SK-N-SH treated with all-trans-retinoic acid at 6 μM for 48 hours (cell line): ENCODE measurements around the gene DPP8.

Experiments
- ATAC-seq: fragments of 200-7000 bp; cut with Tn5 transposase; 3 replicates; pipeline ENCODE4 v1.9.1; 2020; ENCODE audit warnings: mild to moderate bottlenecking, moderate library complexity
- ARNTL ChIP-seq: fragments of 450-650 bp; formaldehyde crosslinking; IDR thresholded peaks from 2 replicates; pipeline ENCODE4 v1.5.0; 2020; ENCODE audit warnings: low read depth, mild to moderate bottlenecking, moderate library complexity, borderline replicate concordance
- BACH2 ChIP-seq: fragments of 250-450 bp; sonication (Bioruptor Pico); IDR thresholded peaks from 2 replicates; pipeline ENCODE4 v1.9.0; 2021; ENCODE audit warnings: mild to moderate bottlenecking, borderline replicate concordance
- CREB5 ChIP-seq: fragments of 250-450 bp; sonication (Bioruptor Pico); IDR thresholded peaks from 2 replicates; pipeline ENCODE4 v1.5.1; 2020; ENCODE audit warnings: low read depth, mild to moderate bottlenecking, moderate library complexity
- ESRRG ChIP-seq: fragments of 250-450 bp; sonication (Bioruptor Pico); IDR thresholded peaks from 2 replicates; pipeline ENCODE4 v1.6.1; 2021; ENCODE audit warnings: mild to moderate bottlenecking
- GLIS3 ChIP-seq: fragments of 250-450 bp; sonication (Bioruptor Pico); IDR thresholded peaks from 2 replicates; pipeline ENCODE4 v1.5.0; 2020; ENCODE audit warnings: mild to moderate bottlenecking, moderate library complexity
- ISL1 ChIP-seq: fragments of 250-450 bp; sonication (Bioruptor Pico); IDR thresholded peaks from 2 replicates; pipeline ENCODE4 v2.1.2; 2022; ENCODE audit warnings: mild to moderate bottlenecking, moderate library complexity
- OSR1 ChIP-seq: fragments of 250-450 bp; sonication (Bioruptor Pico); IDR thresholded peaks from 2 replicates; pipeline ENCODE4 v1.8.0; 2022; ENCODE audit warnings: moderate library complexity, mild to moderate bottlenecking, inconsistent platforms
- PATZ1 ChIP-seq: fragments of 250-450 bp; sonication (Bioruptor Pico); IDR thresholded peaks from 2 replicates; pipeline ENCODE4 v1.8.0; 2020; ENCODE audit warnings: mild to moderate bottlenecking, moderate library complexity, borderline replicate concordance
- POU6F1 ChIP-seq: fragments of 250-450 bp; sonication (Bioruptor Pico); IDR thresholded peaks from 2 replicates; pipeline ENCODE4 v1.8.0; 2021; ENCODE audit warnings: low read depth, mild to moderate bottlenecking, moderate library complexity, borderline replicate concordance
- PPARA ChIP-seq: fragments of 250-450 bp; sonication (Bioruptor Pico); IDR thresholded peaks from 2 replicates; pipeline ENCODE4 v1.5.0; 2020; ENCODE audit warnings: mild to moderate bottlenecking, borderline replicate concordance
- SNAI2 ChIP-seq: fragments of 250-450 bp; sonication (Bioruptor Pico); IDR thresholded peaks from 2 replicates; pipeline ENCODE4 v1.5.0; 2020; ENCODE audit warnings: mild to moderate bottlenecking, moderate library complexity
- TCF4 ChIP-seq: fragments of 250-450 bp; sonication (Bioruptor Pico); IDR thresholded peaks from 2 replicates; pipeline ENCODE4 v1.8.0; 2021; ENCODE audit warnings: mild to moderate bottlenecking, moderate library complexity, borderline replicate concordance
- TOX ChIP-seq: fragments of 250-450 bp; sonication (Bioruptor Pico); IDR thresholded peaks from 2 replicates; pipeline ENCODE4 v1.8.0; 2021; ENCODE audit warnings: mild to moderate bottlenecking, moderate library complexity, borderline replicate concordance
- ZC3H10 ChIP-seq: fragments of 250-450 bp; sonication (Bioruptor Pico); IDR thresholded peaks from 2 replicates; pipeline ENCODE4 v1.5.1; 2021; ENCODE audit warnings: mild to moderate bottlenecking, moderate library complexity
- ZFP3 ChIP-seq: fragments of 250-450 bp; sonication (Bioruptor Pico); IDR thresholded peaks from 2 replicates; pipeline ENCODE4 v1.5.0; 2020; ENCODE audit warnings: mild to moderate bottlenecking, moderate library complexity
- ZNF565 ChIP-seq: fragments of 450-650 bp; formaldehyde crosslinking; conservative IDR thresholded peaks from 2 replicates; pipeline ENCODE4 v1.5.0; 2020; ENCODE audit warnings: low read depth, mild to moderate bottlenecking, moderate library complexity
- ZNF70 ChIP-seq: fragments of 450-650 bp; formaldehyde crosslinking; IDR thresholded peaks from 2 replicates; pipeline ENCODE4 v1.5.0; 2020; ENCODE audit warnings: mild to moderate bottlenecking, moderate library complexity
- ZNF8 ChIP-seq: fragments of 450-650 bp; formaldehyde crosslinking; IDR thresholded peaks from 2 replicates; pipeline ENCODE4 v1.5.0; 2020; ENCODE audit warnings: mild to moderate bottlenecking, moderate library complexity
- TF ChIP-seq, protein P1 (sequence below): fragments of 250-450 bp; sonication (Bioruptor Pico); IDR thresholded peaks from 2 replicates; pipeline ENCODE4 v1.5.1; 2021; ENCODE audit warnings: mild to moderate bottlenecking, moderate library complexity
- TF ChIP-seq, protein P2 (sequence below): fragments of 250-450 bp; sonication (Bioruptor Pico); IDR thresholded peaks from 2 replicates; pipeline ENCODE4 v1.5.0; 2020; ENCODE audit warnings: mild to moderate bottlenecking, moderate library complexity

Gene DPP8

GRCh38 chr15:65524226-65524625, 6.7 kb upstream of the DPP8 start:
- TF ChIP-seq SNAI2 (CRISPR knock-in tag): no peak
- TF ChIP-seq ZNF565: no peak
- TF ChIP-seq ZNF8 (CRISPR knock-in tag): no peak
- TF ChIP-seq, protein P1, sequence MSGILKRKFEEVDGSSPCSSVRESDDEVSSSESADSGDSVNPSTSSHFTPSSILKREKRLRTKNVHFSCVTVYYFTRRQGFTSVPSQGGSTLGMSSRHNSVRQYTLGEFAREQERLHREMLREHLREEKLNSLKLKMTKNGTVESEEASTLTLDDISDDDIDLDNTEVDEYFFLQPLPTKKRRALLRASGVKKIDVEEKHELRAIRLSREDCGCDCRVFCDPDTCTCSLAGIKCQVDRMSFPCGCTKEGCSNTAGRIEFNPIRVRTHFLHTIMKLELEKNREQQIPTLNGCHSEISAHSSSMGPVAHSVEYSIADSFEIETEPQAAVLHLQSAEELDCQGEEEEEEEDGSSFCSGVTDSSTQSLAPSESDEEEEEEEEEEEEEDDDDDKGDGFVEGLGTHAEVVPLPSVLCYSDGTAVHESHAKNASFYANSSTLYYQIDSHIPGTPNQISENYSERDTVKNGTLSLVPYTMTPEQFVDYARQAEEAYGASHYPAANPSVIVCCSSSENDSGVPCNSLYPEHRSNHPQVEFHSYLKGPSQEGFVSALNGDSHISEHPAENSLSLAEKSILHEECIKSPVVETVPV (CRISPR knock-in tag): no peak
- TF ChIP-seq ISL1: no peak
- TF ChIP-seq, all 23 proteins: peak for 0
- ATAC-seq: no peak

GRCh38 chr15:65521350-65521749, 3.9 kb upstream of the DPP8 start:
- TF ChIP-seq GLIS3 (CRISPR knock-in tag) (no peak), ZC3H10 (CRISPR knock-in tag) (no peak), ZNF565 (no peak), CREB5 (no peak), SNAI2 (CRISPR knock-in tag) (no peak), ZNF8 (CRISPR knock-in tag) (no peak), BACH2 (CRISPR knock-in tag) (no peak), OSR1 (CRISPR knock-in tag) (no peak), ISL1 (no peak), ZNF70 (CRISPR knock-in tag) (no peak), PPARA (CRISPR knock-in tag) (no peak), TCF4 (CRISPR knock-in tag) (no peak), POU6F1 (CRISPR knock-in tag) (no peak), PATZ1 (CRISPR knock-in tag) (no peak), ESRRG (CRISPR knock-in tag) (no peak)
- TF ChIP-seq, protein P2, sequence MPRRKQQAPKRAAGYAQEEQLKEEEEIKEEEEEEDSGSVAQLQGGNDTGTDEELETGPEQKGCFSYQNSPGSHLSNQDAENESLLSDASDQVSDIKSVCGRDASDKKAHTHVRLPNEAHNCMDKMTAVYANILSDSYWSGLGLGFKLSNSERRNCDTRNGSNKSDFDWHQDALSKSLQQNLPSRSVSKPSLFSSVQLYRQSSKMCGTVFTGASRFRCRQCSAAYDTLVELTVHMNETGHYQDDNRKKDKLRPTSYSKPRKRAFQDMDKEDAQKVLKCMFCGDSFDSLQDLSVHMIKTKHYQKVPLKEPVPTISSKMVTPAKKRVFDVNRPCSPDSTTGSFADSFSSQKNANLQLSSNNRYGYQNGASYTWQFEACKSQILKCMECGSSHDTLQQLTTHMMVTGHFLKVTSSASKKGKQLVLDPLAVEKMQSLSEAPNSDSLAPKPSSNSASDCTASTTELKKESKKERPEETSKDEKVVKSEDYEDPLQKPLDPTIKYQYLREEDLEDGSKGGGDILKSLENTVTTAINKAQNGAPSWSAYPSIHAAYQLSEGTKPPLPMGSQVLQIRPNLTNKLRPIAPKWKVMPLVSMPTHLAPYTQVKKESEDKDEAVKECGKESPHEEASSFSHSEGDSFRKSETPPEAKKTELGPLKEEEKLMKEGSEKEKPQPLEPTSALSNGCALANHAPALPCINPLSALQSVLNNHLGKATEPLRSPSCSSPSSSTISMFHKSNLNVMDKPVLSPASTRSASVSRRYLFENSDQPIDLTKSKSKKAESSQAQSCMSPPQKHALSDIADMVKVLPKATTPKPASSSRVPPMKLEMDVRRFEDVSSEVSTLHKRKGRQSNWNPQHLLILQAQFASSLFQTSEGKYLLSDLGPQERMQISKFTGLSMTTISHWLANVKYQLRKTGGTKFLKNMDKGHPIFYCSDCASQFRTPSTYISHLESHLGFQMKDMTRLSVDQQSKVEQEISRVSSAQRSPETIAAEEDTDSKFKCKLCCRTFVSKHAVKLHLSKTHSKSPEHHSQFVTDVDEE (CRISPR knock-in tag): no peak
- no peak for ATAC-seq

DNA sequence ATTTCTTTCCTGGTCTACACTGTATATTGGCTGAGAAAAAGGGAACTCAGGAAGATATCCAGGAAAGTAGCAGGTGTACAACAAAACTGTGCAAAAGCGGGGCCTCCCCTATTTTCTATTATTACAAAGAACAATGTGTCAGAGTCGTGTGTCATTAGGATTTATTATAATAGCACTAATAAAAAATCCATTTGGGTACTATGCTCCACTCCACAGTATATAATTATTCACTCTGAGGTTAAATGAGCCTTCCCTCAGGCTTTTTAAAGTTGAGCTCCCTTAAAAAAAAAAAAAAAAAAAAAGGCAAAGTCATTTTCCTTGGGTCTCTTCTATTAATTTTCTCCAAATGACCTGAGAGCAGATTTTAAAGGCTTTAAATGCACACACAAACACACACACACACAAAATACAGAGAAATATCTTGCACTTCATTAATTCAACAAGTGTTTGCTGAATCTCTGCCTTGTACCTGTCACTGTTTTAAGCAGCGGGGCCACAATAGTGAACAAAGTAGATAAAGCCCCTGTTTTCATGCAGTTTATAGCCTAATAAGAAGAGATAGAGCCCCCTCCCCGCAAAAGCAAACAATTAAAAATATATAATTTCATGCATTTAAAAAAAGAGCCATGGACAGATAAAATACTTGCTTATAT, 1.3 kb upstream of the DPP8 start:
- ATAC-seq: no peak
- no peak for TF ChIP-seq PATZ1 (CRISPR knock-in tag)
- TF ChIP-seq BACH2 (CRISPR knock-in tag): no peak
- no peak for TF ChIP-seq ZFP3
- no peak for TF ChIP-seq ZNF70 (CRISPR knock-in tag)
- TF ChIP-seq, protein P1 (CRISPR knock-in tag): no peak
- TF ChIP-seq GLIS3 (CRISPR knock-in tag): no peak
- no peak for TF ChIP-seq CREB5
- TF ChIP-seq TOX (CRISPR knock-in tag): no peak
- no peak for TF ChIP-seq OSR1 (CRISPR knock-in tag)
- TF ChIP-seq ESRRG (CRISPR knock-in tag): no peak
- TF ChIP-seq SNAI2 (CRISPR knock-in tag): no peak
- no peak for TF ChIP-seq ARNTL (CRISPR knock-in tag)
